ENCODE data around the gene EP400. TPM values are rescaled to one million over a fixed set of nuclear protein-coding genes. Genes with fewer than 3 reads are reported as not detected.
"Not testable (repeated sequence)": the region's sequence is repeated elsewhere in the genome, so short reads cannot be mapped to it uniquely, and the experiment has no call there.

The EP400 gene
- total RNA-seq, 6 experiments from 2014 or later = 27.5 to 35.3 (median 30.4) TPM

- no peak overlapping the region for H3K27ac Mint-ChIP-seq
- no peak for TF ChIP-seq CTCF (IDR thresholded peaks at IDR 0.05)
- peaks cover 12% of the 10 kb centered on the region for H3K36me3 Mint-ChIP-seq (ENCODE audit: low read depth)
- no peaks in the 10 kb centered on the region for H3K4me1 Mint-ChIP-seq (ENCODE audit: low read depth)
- no peaks in the 10 kb centered on the region; the same call in 1 of the 2 replicates for H3K27me3 Mint-ChIP-seq (ENCODE audit: insufficient read depth)
- no peak overlapping the region for H3K4me3 Mint-ChIP-seq
- DNase-seq = no peak
- no peaks in the 10 kb centered on the region for H3K9me3 Mint-ChIP-seq
These were observed 150.7 kb downstream of the EP400 start for GRCh38 chr12:132100306-132101065.

- Mint-ChIP-seq H3K27ac (no peak overlapping the region), H3K27me3 (ENCODE audit: insufficient read depth) (no peaks in the 10 kb centered on the region; the same call in 1 of the 2 replicates), H3K4me3 (no peak overlapping the region), H3K9me3 (no peaks in the 10 kb centered on the region), H3K4me1 (ENCODE audit: low read depth) (peaks cover 8% of the 10 kb centered on the region), H3K36me3 (ENCODE audit: low read depth) (peaks cover 6% of the 10 kb centered on the region; the same call in 1 of the 2 replicates)
- TF ChIP-seq CTCF (IDR thresholded peaks at IDR 0.05) = no peak
- no peak for DNase-seq
These were observed 152.6 kb downstream of the EP400 start for GRCh38 chr12:132102297-132102696.

GRCh38 chr12:132103072-132103471, 153.3 kb downstream of the EP400 start:
- H3K4me1 Mint-ChIP-seq (ENCODE audit: low read depth) = peaks cover 13% of the 10 kb centered on the region
- DNase-seq; H3K36me3 Mint-ChIP-seq (ENCODE audit: low read depth); H3K4me3 Mint-ChIP-seq; H3K27me3 Mint-ChIP-seq (ENCODE audit: insufficient read depth); H3K9me3 Mint-ChIP-seq; H3K27ac Mint-ChIP-seq: not testable (repeated sequence)

GRCh38 chr12:132103542-132104308, 154.0 kb downstream of the EP400 start:
- Mint-ChIP-seq H3K27ac (no peak overlapping the region), H3K36me3 (ENCODE audit: low read depth) (peaks cover 6% of the 10 kb centered on the region; the same call in 1 of the 2 replicates), H3K27me3 (ENCODE audit: insufficient read depth) (no peaks in the 10 kb centered on the region; the same call in 1 of the 2 replicates), H3K4me3 (no peak overlapping the region), H3K4me1 (ENCODE audit: low read depth) (peaks cover 13% of the 10 kb centered on the region), H3K9me3 (no peaks in the 10 kb centered on the region)
- no peak for DNase-seq
- no peak for TF ChIP-seq CTCF (IDR thresholded peaks at IDR 0.05)

- Mint-ChIP-seq H3K27me3 (ENCODE audit: insufficient read depth) (no peaks in the 10 kb centered on the region; the same call in 1 of the 2 replicates), H3K4me1 (ENCODE audit: low read depth) (peaks cover 13% of the 10 kb centered on the region), H3K27ac (no peak overlapping the region), H3K9me3 (no peaks in the 10 kb centered on the region), H3K36me3 (ENCODE audit: low read depth) (peaks cover 11% of the 10 kb centered on the region; the same call in 1 of the 2 replicates), H3K4me3 (no peak overlapping the region)
- no peak for TF ChIP-seq CTCF (IDR thresholded peaks at IDR 0.05)
- no peak for DNase-seq
These were observed 155.7 kb downstream of the EP400 start for GRCh38 chr12:132105467-132105866.

GRCh38 chr12:132106921-132107320, 157.2 kb downstream of the EP400 start:
- no peaks in the 10 kb centered on the region for H3K9me3 Mint-ChIP-seq
- peaks cover 13% of the 10 kb centered on the region for H3K4me1 Mint-ChIP-seq (ENCODE audit: low read depth)
- H3K36me3 Mint-ChIP-seq (ENCODE audit: low read depth) = peaks cover 19% of the 10 kb centered on the region
- TF ChIP-seq CTCF (IDR thresholded peaks at IDR 0.05) = no peak
- peak overlapping the region; percentile 61 for H3K4me3 Mint-ChIP-seq
- no peaks in the 10 kb centered on the region; the same call in 1 of the 2 replicates for H3K27me3 Mint-ChIP-seq (ENCODE audit: insufficient read depth)
- DNase-seq = peak; percentile 75
- peak overlapping the region; percentile 68 for H3K27ac Mint-ChIP-seq

Data from HFFc6 (cell line).